ENCODE measurements around the gene MAP1LC3B2.

- TF ChIP-seq POLR2AphosphoS5 (IDR thresholded peaks at IDR 0.05) = no peak
- TF ChIP-seq CTCF (IDR thresholded peaks at IDR 0.05) = no peak
Observed at GRCh38 chr12:116571089-116571488, 11.9 kb downstream of the MAP1LC3B2 start.

Data from upper lobe of left lung (tissue), 4 donors.